ENCODE measurements around the gene KCTD3. TPM values are rescaled to one million over a fixed set of nuclear protein-coding genes. Genes with fewer than 3 reads are reported as not detected.

The KCTD3 gene
- total RNA-seq, 1 experiment from 2014 or later: 46.7 TPM

- TF ChIP-seq REST (IDR thresholded peaks at IDR 0.05; ENCODE audit: low read depth) (no peak), TCF7L2 (IDR thresholded peaks at IDR 0.05; ENCODE audit: borderline replicate concordance, extremely low read depth, insufficient read depth, insufficient read length) (no peak), SIN3A (IDR thresholded peaks at IDR 0.05; ENCODE audit: low read depth) (no peak), ATF3 (IDR thresholded peaks at IDR 0.05) (no peak), SRF (IDR thresholded peaks at IDR 0.05; ENCODE audit: low read depth) (no peak)
Measured at GRCh38 chr1:215645861-215646260, 78.8 kb downstream of the KCTD3 start (continued).

- H2AFZ ChIP-seq (ENCODE audit: low read depth, low read length, poor library complexity, severe bottlenecking): no peak overlapping the region
- H3K36me3 ChIP-seq (ENCODE audit: control insufficient read depth in 1 of 2, insufficient read depth in 2 of 2, low read length in 2 of 2): no peaks in the 10 kb centered on the region
- ChIA-PET RAD21 (ENCODE audit: low non-redundant PET in 1 of 2, low total read pairs in 2 of 2, uncharacterized antibody in 2 of 2, unreplicated experiment in 2 of 2) (no interaction called here), POLR2A (no interaction called here), CTCF (no interaction called here)
- H4K20me1 ChIP-seq (ENCODE audit: insufficient read depth): no peaks in the 10 kb centered on the region
- H3K9me3 ChIP-seq (ENCODE audit: control insufficient read depth in 1 of 2, insufficient read depth in 1 of 2, low read depth in 1 of 2, low read length in 2 of 2): no peaks in the 10 kb centered on the region
- DNase-seq (ENCODE audit: low read depth, low spot score) (no peak), ATAC-seq (no peak)
- no peaks in the 10 kb centered on the region for H3K9me2 ChIP-seq (ENCODE audit: insufficient read depth)
- intact Hi-C loops (cut with micrococcal nuclease): no loop called here
- no peaks in the 10 kb centered on the region for H3K4me1 ChIP-seq (ENCODE audit: control insufficient read depth in 1 of 2, insufficient read depth in 2 of 2, low read length in 2 of 2)
- H3K27me3 ChIP-seq (ENCODE audit: insufficient read depth, low read length): no peaks in the 10 kb centered on the region
- H3K79me2 ChIP-seq (ENCODE audit: insufficient read depth, low read length): no peaks in the 10 kb centered on the region
- BruUV-seq (replicated peaks): no TSS peak
- no peak overlapping the region for H3K27ac ChIP-seq (ENCODE audit: low read depth, low read length)
- no peak overlapping the region for H3K4me2 ChIP-seq (ENCODE audit: low read length)
- TF ChIP-seq ATF3 (IDR thresholded peaks at IDR 0.05) (no peak), EGR1 (IDR thresholded peaks at IDR 0.05; ENCODE audit: low read depth) (no peak), ZNF274 (IDR thresholded peaks at IDR 0.05; ENCODE audit: low read depth, low read length) (no peak), CTCF (IDR thresholded peaks at IDR 0.05 in 2 of 3, conservative IDR thresholded peaks at IDR 0.05 in 1 of 3; ENCODE audit: borderline replicate concordance in 1 of 3, insufficient read depth in 1 of 3, low read depth in 2 of 3, low read length in 2 of 3) (no peak), EZH2phosphoT487 (IDR thresholded peaks at IDR 0.05; ENCODE audit: borderline replicate concordance) (no peak), JUND (IDR thresholded peaks at IDR 0.05) (no peak), ZFX (IDR thresholded peaks at IDR 0.05) (no peak), TCF7L2 (IDR thresholded peaks at IDR 0.05; ENCODE audit: borderline replicate concordance, extremely low read depth, insufficient read depth, insufficient read length) (no peak), RAD21 (IDR thresholded peaks at IDR 0.05; ENCODE audit: low read depth) (no peak), YY1 (IDR thresholded peaks at IDR 0.05; ENCODE audit: extremely low read depth, insufficient replicate concordance, low read depth, low read length) (no peak), CEBPB (IDR thresholded peaks at IDR 0.05; ENCODE audit: low read depth) (no peak), FOSL1 (IDR thresholded peaks at IDR 0.05; ENCODE audit: low read depth) (no peak), REST (IDR thresholded peaks at IDR 0.05; ENCODE audit: low read depth) (no peak)
- no peak overlapping the region for H3K9ac ChIP-seq (ENCODE audit: low read length)
- no peak overlapping the region for H3K4me3 ChIP-seq (replicated peaks in 1 of 2; ENCODE audit: low read depth in 1 of 2, low read length in 2 of 2)
Measured at GRCh38 chr1:215647738-215648137, 80.6 kb downstream of the KCTD3 start.
